CD4-positive, alpha-beta T cell treated with Interleukin-12 subunit alpha and Interleukin-12 subunit beta, for 1 hour (primary cell): Measurements from ENCODE around the gene CAPN15.
"Not testable (repeated sequence)": the region's sequence is repeated elsewhere in the genome, so short reads cannot be mapped to it uniquely, and the experiment has no call there.

Experiments used
- DNase-seq: peaks from one replicate; pipeline ENCODE4 v3.0.0-alpha.2; 2020

Gene CAPN15

DNA sequence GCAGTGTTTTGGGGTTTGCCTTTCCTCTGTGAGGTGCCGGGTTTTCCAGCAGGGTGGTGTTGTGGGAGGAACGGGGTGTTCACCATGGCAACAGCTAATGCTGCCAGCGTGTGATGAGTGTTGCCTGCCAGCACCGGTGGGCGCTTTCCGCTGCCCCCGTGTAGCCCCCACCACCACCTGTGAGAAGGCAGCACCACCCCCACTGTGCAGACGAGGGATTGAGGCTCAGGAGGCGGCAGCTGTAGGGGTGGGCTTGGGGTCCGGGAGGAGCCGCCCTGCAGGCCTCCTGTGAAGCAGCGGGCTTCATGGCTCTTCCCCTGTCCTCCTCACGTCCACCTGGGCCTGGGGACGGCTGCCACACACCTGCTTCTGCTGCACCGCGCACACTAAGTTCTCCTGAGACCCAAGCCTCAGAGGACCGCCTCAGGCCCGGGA is 67.6 kb downstream of the CAPN15 start:
- no peak for DNase-seq

GRCh38 chr16:595942-596735 is 68.6 kb downstream of the CAPN15 start:
- no peak for DNase-seq

DNA sequence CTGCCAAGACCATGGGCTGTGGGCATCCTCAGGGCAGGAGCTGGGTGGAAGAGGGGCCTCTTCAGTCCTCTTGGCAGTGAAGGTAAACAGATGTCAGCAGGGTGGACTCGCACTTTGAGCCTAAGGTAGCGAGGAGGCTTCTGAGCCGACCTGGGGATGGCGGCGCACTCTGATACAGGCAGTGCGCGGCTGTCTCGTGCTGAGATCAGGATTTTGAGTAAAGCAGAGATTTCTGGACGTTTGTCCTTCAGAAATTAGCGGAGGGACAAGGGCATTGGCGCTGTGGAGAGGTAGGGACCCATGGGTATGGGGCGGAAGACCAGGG is 69.2 kb downstream of the CAPN15 start:
- DNase-seq = no peak

DNA sequence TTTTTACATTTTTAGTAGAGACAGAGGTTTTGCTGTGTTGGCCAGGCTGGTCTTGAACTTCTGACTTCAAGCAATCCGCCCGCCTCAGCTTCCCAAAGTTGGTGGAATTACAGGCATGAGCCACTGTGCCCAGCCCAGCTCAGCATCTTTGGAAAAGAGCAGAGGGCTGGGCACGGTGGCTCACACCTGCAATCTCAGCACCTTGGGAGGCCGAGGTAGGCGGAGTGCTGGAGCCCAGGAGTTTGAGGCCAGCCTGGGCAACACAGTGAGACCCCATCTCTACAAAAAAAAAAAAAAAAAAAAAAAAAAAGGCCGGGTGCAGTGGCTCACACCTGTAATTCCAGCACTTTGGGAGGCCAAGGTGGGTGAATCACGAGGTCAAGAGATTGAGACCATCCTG is 70.1 kb downstream of the CAPN15 start:
- DNase-seq = not testable (repeated sequence)

- no peak for DNase-seq
These were observed 71.6 kb downstream of the CAPN15 start for GRCh38 chr16:598823-599739.

DNA sequence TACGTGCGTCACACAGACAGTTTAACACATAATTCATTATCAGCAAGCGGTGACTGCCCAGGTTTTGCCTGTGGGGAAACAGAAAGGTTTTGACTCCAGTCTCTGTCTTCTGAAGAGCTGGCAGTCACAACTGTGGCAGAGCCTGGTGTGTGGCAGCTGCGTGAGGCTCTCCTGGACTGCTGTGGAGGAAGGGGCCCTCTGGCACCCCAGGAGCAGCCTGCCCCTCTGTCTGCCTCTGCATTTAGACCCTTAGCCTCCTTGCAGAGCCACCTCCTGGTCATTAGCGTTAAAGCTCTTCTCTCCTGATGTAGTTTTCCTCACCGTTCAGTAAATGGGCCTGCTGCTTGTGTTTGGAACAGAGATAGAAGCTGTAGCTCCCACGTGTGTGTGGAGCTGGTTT is 73.3 kb downstream of the CAPN15 start:
- DNase-seq = no peak

DNA sequence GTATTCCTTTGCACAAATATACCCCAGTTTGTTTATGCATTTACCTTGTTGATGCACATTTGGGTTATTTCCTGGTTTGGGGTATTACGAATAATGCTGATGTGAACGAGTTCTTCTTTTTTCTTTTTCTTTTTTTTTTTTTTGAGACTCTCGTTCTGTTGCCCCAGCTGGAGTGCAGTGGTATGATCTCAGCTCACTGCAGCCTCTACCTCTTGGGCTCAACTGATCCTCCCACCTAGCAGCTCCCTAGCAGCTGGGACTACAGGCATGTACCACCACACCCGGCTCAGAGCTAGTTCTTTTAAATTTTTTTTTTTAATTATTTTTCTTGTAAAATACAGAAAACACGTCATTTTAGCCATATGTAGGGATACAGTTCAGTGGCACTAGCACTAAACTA is 76.4 kb downstream of the CAPN15 start:
- DNase-seq = no peak
